OCI-LY1 (cell line): ENCODE data around the gene PTPRU.

Experiments
- CTCF ChIP-seq: fragments of 200-600 bp; sonication (generic), shearing (Covaris generic); IDR thresholded peaks from 2 replicates; pipeline ENCODE4 v1.5.1; 2017; ENCODE audit warnings: mild to moderate bottlenecking, antibody characterized with exemption, low read length, moderate library complexity, mixed read lengths
- EZH2 ChIP-seq: fragments of 200-600 bp; sonication (generic), shearing (Covaris generic); IDR thresholded peaks from 2 replicates; pipeline ENCODE4 v1.8.0; 2017; ENCODE audit warnings: borderline replicate concordance, mixed run types, mild to moderate bottlenecking, antibody characterized with exemption, low read length, moderate library complexity, mixed read lengths

GRCh38 chr1:29243023-29243870, 6.9 kb downstream of the PTPRU start:
- no peak for TF ChIP-seq CTCF
- no peak for TF ChIP-seq EZH2
